ENCODE data around the gene PABPN1.

The PABPN1 gene

DNA sequence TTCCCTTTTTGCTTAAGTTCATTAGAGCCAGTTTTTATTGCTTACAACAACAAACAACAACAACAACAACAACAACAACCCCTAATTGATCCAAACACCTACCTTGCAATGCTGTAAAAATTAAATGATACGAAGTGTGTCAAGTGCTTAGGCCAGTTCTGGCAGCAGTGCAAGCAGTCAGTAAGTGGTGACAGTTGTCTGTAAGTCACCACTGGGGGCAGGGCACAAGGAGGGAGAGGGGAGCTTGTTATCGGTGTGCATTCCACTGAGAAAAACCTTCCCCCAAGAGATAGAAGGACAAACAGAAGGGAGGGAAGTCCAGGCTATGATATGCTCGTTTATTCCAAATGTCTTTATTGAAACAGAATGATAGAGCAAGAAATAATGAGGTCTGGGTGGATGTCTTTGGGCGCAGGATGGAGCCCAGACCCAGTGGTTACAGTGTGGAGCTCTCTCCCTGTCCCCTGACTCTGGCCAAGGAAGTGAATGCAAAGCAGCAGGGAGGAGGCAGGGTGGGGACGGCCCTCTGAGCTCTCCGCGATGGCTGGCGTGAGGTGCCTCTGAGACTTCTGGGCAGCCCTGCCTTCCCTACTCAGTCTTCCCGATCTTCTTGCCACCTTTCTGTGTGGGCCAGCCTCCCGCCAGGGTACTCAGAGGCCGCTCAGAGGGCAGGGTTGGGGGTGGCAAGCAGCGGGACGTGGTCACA, 24.9 kb downstream of the PABPN1 start:
- Mint-ChIP-seq H3K9me3 (no peaks in the 10 kb centered on the region), H3K27ac (no peak overlapping the region), H3K4me1 (no peaks in the 10 kb centered on the region), H3K4me3 (no peak overlapping the region), H3K27me3 (peaks cover 9% of the 10 kb centered on the region)
- ATAC-seq (peak; percentile 15), DNase-seq (no peak)

DNA sequence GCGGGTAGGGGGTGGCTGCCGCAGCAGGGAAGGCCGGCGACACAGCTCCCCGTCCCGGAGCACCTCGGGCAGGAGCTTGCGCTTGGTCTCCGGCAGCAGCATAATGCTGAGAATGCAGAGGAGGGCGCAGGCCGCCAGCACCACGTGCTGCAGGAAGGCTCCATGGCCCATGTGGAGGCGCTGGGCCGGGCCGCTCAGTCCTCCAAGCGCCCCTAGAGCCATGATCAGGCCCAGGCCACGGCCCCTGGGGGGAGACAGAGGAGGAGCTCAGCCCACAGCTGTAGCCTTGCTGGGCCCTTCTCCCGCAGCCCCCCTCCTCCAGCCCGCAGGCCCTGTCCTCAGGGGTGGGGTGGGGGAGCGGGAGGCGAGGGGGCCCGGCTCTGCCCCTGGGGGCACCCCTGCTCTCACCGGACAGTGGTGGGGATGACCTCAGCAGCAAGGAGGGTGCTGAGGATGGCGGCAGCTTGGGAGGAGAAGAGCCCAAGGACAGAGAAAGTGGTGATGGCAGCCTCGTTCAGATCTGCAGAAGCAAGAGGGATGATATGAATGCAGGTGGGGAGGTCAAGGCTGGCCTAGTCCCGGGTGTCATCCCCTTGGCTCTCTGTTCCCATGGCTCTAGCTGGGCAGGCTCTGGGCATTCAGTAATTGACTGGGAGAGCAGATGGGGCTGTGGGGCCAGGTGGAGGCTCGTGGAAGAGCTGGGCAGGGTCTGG, 25.6 kb downstream of the PABPN1 start:
- peak; percentile 42 for ATAC-seq
- Mint-ChIP-seq H3K4me1 (no peaks in the 10 kb centered on the region), H3K9me3 (no peaks in the 10 kb centered on the region), H3K27me3 (peaks cover 13% of the 10 kb centered on the region), H3K4me3 (no peak overlapping the region), H3K27ac (peak overlapping the region in 1 of 2 donors; percentile 62)
- DNase-seq = no peak

DNA sequence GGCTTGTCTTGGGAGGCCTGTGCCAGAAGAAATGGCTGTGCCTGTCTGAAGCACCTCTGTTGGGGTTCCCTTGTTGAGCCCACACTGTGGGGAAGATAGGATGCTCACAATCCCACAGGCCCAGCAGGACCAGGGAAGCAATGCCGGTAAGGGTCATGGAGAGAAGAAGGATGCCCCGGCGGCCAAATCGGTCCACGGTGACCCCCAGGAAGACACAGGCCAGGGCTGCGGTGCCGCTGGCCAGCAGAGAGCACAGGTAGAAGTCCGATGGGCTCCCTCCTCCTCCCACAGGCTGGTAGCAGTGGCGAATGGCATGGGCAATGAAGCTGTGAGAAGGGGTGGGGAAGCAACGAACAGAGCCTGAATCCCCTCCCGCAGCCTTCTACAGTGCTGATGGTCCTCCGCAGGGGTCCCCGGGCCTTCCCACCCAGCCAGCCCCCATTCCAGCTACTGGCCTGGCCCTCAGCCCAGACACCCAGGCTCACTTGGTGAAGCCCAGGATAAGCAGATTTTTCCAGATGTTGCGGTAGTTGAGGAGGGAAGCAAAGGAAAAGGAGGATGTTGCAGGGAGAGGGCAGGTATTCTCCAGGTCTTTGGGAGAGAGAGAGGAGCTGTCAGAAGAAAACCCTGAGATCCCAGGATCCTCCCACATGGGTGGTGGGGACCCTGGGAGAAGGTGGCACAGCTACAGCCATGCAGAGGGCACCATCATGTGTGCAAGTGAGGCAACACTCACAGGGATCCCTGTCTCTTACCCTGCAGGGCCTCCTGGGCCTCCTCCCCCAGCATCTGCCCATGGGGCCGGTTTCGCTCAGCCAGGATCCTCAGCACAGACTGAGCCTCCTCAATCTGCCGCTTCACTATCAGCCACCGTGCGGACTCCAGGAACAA, 26.4 kb downstream of the PABPN1 start:
- ATAC-seq (no peak), DNase-seq (no peak)
- no peak overlapping the region for H3K4me3 Mint-ChIP-seq
- peaks cover 13% of the 10 kb centered on the region for H3K27me3 Mint-ChIP-seq
- H3K9me3 Mint-ChIP-seq = no peaks in the 10 kb centered on the region
- H3K4me1 Mint-ChIP-seq = no peaks in the 10 kb centered on the region
- peak overlapping the region in 1 of 2 donors; percentile 62 for H3K27ac Mint-ChIP-seq

DNA sequence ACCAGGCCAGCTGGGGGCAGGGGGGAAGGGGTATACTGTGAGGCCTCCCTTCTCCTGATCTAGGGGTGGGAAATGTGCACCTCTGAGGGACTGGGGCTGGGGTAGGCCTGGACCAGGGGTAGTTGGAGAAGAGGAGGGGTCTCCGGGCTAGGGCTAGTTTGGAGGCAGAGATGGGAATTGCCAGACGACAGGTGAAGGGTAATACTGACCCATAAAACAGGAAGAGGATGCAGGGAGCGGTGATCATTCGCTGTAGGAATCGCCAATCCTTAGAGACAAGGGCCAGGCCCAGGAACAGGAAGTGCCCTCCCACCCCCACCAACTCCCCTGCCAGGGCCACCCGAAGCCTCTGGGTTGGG, 27.0 kb downstream of the PABPN1 start:
- Mint-ChIP-seq H3K4me1 (no peaks in the 10 kb centered on the region), H3K27me3 (peaks cover 18% of the 10 kb centered on the region), H3K4me3 (no peak overlapping the region), H3K9me3 (no peaks in the 10 kb centered on the region), H3K27ac (no peak overlapping the region)
- ATAC-seq (no peak), DNase-seq (no peak)

DNA sequence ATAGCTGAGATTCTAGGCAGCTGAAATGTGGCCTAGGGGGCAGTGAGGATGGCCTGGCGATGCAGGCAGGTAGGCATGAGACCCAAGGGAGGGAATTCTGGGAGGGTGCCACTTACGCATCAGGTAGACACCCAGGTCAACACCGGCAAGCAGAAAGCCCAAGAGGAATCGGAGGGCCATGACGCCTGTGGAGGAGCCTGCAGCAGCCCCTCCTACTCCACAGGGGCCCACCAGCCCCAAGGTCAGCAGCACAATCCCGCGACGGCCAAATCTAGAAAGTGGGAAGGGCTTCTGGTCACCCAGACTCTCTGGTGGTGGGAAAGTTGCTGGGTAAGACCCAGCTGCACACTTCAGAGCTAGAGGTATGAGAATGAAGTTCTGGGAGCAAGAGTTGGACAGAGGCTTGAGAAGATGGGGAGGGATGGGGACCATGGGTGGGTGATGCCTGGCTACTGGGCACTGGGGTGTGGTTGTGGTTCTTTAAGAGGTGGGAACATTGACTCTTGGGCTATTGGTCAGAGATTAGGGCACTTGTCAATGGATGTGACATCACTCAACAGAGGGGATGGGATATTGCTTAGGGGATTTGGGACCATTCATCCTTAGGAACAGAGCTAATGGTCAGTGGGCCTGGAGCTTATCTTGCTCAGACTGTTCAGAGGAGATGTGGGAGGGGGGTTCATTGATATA, 28.0 kb downstream of the PABPN1 start:
- H3K4me3 Mint-ChIP-seq = no peak overlapping the region
- no peaks in the 10 kb centered on the region for H3K9me3 Mint-ChIP-seq
- peaks cover 28% of the 10 kb centered on the region for H3K27me3 Mint-ChIP-seq
- peak overlapping the region in 1 of 2 donors; percentile 22 for H3K27ac Mint-ChIP-seq
- H3K4me1 Mint-ChIP-seq = no peaks in the 10 kb centered on the region
- ATAC-seq = no peak
- no peak for DNase-seq

DNA sequence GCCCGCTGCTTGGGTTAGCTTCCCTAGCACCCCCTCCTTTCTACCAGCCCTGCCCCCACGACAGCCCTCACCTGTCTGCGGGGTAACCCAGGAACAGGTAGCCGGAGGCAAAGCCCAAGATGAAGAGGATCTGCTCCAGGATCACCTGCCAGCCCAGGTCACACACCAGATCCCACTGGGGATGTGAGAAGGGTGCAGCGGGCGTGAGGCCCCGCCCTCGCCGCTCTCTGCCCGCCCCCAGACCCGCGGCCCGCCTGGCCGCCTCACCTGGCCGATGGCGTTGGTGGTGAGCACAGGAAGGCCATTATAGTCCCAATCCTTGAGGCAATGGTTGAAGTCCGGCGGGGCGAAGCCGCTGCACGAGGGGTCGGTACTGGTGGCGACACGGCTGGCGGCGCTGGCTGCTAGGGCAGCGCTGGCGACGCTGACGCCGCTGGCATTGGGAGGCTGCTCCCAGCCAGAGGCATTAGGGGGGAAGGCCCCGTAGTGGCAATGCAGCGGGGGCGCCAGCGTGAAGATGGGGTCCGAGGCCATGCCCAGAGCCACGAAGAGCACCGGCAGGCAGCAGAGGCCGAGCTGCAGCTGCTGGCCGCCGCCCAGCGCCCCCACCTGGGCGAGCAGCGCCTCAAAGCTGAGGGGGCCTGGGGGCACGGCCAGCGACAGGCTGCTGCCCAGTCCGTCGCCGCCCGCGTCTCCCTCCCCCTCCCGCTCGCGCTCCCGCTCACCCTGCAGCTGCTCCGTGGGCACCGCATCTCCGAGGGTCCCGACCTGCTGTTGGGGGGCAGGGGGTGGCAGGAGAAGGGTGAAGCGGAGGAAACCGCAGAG, 30.6 kb downstream of the PABPN1 start:
- H3K4me3 Mint-ChIP-seq = peak overlapping the region; percentile 74 to 77
- no peaks in the 10 kb centered on the region for H3K4me1 Mint-ChIP-seq
- peaks cover 32% of the 10 kb centered on the region for H3K27me3 Mint-ChIP-seq
- DNase-seq (no peak), ATAC-seq (peak; percentile 50)
- H3K9me3 Mint-ChIP-seq = no peaks in the 10 kb centered on the region
- H3K27ac Mint-ChIP-seq = no peak overlapping the region

DNA sequence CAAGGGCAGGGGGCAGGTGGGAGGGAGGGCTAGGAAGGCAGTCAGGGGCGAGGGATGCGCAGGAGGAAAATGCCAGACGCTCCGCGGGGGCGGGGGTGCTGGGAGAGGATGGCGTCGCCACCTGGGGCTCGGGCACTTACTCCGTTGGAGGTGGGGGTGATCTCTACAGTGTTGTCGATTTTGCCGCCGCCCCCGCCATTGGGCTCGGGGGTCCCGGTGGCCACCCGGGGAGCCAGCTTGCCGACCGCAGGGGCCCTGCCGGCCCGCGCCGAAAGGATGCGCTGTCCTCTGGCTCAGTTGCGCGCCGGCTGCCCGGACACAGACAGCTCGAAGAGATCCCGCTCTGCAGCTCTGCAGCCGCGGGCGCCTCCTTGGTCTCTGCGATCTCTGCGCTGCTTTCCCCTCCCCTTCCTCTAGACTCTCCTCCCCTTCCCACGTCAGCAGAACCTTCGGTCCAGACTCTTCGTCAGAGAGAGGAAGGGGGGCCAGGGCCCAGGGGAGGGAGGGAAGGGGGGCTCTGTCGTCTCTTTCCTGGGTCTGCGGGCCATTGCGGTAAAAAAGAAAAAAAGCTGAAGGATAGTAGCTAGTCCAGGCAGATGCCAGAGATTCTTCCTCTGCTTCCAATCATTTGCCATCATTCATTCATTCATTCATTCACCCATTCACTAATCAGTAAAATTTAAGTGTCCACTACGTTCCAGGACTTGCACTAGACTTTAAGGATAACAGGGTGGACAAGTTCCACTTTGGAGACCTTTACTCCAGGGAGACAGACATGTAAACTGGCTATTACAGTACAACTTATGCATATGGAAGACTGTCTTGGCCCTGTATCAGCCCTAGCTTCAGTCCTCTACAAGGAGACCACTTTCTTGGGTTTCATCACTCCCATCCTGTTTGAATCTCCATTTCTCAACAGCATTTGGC, 31.5 kb downstream of the PABPN1 start, which contains the start of gene SLC22A17:
SLC22A17 (minus strand) TSS at position 382 of the 927 bp plus-strand sequence.
- Mint-ChIP-seq H3K4me1 (no peaks in the 10 kb centered on the region), H3K4me3 (peak within 1 kb of the TSS; percentile 74 to 77), H3K27ac (no peak within 1 kb of the TSS), H3K27me3 (peaks cover 32% of the 10 kb centered on the region), H3K9me3 (no peaks in the 10 kb centered on the region)
- DNase-seq (peak; percentile 52 to 57), ATAC-seq (peak; percentile 92)

DNA sequence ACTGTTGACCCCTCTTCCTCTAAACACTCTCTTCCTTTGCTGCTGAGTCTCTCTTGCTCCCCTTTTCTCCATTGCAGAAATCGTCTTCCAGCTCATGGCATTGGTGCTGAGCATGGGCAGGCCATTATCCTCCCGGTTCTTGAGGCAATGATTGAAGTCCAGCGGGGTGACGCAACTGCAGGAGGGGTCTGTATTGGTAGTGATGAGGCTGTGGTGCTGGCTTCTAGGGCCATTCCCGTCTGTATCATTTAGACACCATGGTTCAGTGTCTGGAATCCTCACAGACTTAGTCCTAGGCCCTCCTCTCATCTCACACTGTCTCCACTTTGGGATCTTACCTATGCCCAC, 32.1 kb downstream of the PABPN1 start:
- Mint-ChIP-seq H3K9me3 (no peaks in the 10 kb centered on the region), H3K4me3 (peak overlapping the region in 1 of 2 donors; percentile 77), H3K27ac (no peak overlapping the region), H3K4me1 (no peaks in the 10 kb centered on the region), H3K27me3 (peaks cover 32% of the 10 kb centered on the region)
- DNase-seq = no peak
- no peak for ATAC-seq

DNA sequence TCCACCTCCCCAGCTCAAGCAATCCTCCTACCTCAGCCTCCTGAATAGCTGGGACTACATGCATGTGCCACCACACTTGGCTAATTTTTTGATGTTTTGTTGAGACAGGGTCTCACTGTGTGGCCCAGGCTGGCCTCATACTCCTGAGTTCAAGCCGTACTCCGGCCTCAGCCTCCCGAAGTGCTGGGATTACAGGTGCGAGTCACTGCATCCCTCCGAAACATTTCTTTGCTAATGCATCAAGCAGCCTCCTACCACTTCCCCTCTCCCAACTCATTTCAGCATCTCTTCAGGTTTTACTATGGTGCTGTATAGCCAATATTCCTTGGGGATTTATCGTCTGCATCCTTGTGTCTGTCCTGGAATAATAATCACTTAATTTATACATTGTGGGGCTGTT, 33.7 kb downstream of the PABPN1 start:
- no peak for ATAC-seq

DNA sequence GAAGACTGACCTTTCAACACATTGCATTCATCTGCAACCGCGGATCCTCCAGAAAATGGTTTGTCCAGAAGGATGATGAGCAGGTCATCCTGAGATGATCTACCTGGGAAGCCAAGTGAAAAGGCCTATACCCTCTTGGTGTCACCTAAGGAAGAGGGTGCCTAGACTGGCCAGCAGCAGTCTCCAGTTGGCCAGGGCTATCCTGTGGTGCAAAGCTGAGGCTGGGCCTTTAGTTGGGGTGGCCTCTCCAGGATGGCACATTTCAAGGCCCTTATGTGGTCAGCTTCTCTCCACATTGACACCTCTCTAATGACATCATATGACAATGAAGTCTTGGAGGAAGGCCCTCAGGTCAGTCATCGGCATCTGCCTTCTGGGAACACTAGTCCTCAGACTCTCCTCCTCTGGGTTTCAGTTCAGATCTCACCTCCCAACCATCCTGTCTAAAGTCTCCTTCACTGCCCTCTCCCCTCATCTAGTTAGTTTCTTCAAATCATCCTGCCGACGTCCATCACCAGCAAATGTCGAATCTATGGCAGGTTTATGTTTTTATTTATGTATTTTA, 34.7 kb downstream of the PABPN1 start:
- Mint-ChIP-seq H3K9me3 (no peaks in the 10 kb centered on the region), H3K27me3 (peaks cover 25% of the 10 kb centered on the region), H3K27ac (no peak overlapping the region), H3K4me1 (no peaks in the 10 kb centered on the region), H3K4me3 (no peak overlapping the region)
- ATAC-seq (no peak), DNase-seq (no peak)

More for the DNA sequence above, 33.7 kb downstream of the PABPN1 start:
- no peaks in the 10 kb centered on the region for H3K4me1 Mint-ChIP-seq
- H3K27ac Mint-ChIP-seq = no peak overlapping the region
- H3K4me3 Mint-ChIP-seq = no peak overlapping the region
- peaks cover 32% of the 10 kb centered on the region for H3K27me3 Mint-ChIP-seq
- DNase-seq = no peak
- H3K9me3 Mint-ChIP-seq = no peaks in the 10 kb centered on the region

DNA sequence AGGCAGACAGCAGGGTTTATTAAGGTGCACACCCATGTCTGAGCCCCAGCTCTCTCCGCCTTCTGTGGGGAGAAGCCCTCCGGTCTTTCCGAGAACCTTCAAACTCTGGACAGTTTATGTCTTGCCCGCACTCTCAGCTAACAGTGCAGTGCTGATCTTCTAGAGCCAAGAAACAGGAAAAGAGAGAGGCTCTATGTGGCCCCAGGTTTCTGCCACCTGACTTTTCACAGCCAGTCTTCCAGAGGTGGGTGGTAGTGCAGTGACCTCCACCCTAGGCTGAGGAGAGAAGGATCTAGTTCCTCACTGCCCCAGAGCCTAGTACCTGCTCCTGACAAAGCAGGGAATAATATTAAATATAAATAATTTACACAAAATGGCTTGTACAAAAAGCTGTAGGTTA, 35.4 kb downstream of the PABPN1 start:
- no peak overlapping the region for H3K4me3 Mint-ChIP-seq
- no peaks in the 10 kb centered on the region for H3K9me3 Mint-ChIP-seq
- H3K27me3 Mint-ChIP-seq = peaks cover 19% of the 10 kb centered on the region
- DNase-seq = no peak
- no peak overlapping the region for H3K27ac Mint-ChIP-seq
- no peaks in the 10 kb centered on the region for H3K4me1 Mint-ChIP-seq
- no peak for ATAC-seq

DNA sequence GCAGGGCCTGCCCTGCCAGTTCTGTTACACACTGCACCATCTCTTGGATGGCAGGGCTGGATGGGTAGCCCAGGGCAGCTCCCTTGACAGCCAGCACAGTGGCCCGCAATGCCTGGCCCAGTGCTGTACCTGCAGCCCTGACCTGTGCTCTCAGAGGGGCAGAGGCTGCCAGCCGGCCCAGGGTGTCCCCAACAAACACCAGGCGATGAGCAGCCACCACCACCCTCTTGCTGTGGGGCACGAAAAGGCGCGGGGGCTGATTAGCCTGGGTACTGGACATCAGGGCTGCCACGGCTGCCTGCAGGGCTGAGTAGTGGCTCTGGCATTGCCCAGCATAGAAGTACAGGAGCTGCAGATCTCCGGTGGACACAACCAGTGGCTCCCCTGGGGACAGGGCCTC, 36.0 kb downstream of the PABPN1 start:
- ATAC-seq (no peak), DNase-seq (no peak)
- Mint-ChIP-seq H3K27me3 (peaks cover 19% of the 10 kb centered on the region), H3K4me3 (no peak overlapping the region), H3K4me1 (no peaks in the 10 kb centered on the region), H3K9me3 (no peaks in the 10 kb centered on the region), H3K27ac (peak overlapping the region in 1 of 2 donors; percentile 7)

DNA sequence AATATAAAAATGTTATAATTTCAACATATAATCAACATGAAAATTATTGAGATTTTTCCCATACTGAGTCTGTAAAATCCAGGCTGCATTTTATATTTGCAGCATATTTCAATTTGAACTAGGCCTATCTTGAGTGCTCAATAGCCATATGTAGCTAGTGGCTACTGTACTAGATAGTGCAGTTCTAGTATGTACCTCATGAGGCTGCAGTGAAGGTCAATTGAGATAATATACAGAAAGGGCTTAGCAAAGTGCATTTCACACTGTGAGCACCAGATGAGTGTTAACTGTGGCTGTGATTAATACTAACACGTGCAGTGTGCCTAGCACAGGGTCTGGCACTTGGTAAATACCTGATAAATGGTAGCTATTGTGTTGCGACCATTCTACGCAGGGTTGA, 36.8 kb downstream of the PABPN1 start:
- no peaks in the 10 kb centered on the region for H3K9me3 Mint-ChIP-seq
- H3K27me3 Mint-ChIP-seq = peaks cover 19% of the 10 kb centered on the region
- DNase-seq (no peak), ATAC-seq (no peak)
- no peak overlapping the region for H3K27ac Mint-ChIP-seq
- H3K4me3 Mint-ChIP-seq = no peak overlapping the region
- H3K4me1 Mint-ChIP-seq = no peaks in the 10 kb centered on the region
